ENCODE results near the gene NPLOC4. TPM values are rescaled to one million over a fixed set of nuclear protein-coding genes. Genes with fewer than 3 reads are reported as not detected.

NPLOC4 gene
- total and polyA plus RNA-seq, 4 donors, result 23.5 to 67.4 (median 50.6) TPM

DNA sequence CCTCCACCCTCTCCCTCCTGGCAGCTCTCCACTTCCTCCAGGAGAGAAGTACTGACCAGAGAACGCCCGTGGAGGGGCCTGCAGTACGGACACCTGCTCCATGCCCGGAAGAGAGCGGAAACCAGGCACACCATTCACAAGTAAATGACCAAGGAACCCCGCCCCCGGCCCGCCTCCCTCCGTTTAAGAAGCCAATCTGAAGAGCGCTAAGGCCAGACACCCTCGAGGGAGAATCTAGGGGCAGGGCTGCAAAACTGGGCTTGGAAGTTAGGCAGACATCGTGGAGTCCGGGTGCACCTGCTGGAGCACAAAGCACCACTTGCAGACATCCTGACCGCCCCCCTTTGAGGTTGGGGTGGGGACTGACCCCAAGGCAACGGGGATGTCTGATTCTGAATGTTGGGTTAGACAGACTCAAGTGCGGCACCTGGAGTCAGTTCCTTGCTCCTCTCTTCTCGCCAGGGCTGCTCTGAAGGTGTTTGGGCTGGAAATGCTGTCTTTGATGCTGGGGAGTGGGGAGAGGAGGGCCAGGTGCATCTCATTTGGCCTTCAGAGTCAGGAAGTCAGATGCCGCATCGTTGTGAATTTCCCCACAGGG lies 83.8 kb downstream of the NPLOC4 start:
- peaks cover 5 to 36% (median 31%) of the 10 kb centered on the region in 4 donors for H3K4me1 ChIP-seq (ENCODE audit: control insufficient read depth in 4 of 4, insufficient read depth in 4 of 4, low read length in 3 of 4)
- 13% methylated on average over 19 of the region's 19 CpGs for whole genome bisulfite sequencing
- peak overlapping the region; percentile 85 to 86 for H3K27ac ChIP-seq (ENCODE audit: low read depth in 1 of 2, low read length in 2 of 2)
- H3K36me3 ChIP-seq (ENCODE audit: control insufficient read depth in 4 of 4, insufficient read depth in 3 of 4, low read depth in 1 of 4, low read length in 3 of 4), result peaks cover 0 to 24% (median 3%) of the 10 kb centered on the region in 4 donors
- H3K9me3 ChIP-seq (ENCODE audit: control insufficient read depth in 4 of 4, low read length in 3 of 4), result no peaks in the 10 kb centered on the region
- peak overlapping the region; percentile 77 to 97 (median 94) for H3K4me3 ChIP-seq (ENCODE audit: low read depth in 1 of 3, low read length in 3 of 3)
- H3K27me3 ChIP-seq (ENCODE audit: control insufficient read depth in 4 of 4, insufficient read depth in 4 of 4, low read length in 3 of 4), result no peaks in the 10 kb centered on the region
- TF ChIP-seq, protein P1, sequence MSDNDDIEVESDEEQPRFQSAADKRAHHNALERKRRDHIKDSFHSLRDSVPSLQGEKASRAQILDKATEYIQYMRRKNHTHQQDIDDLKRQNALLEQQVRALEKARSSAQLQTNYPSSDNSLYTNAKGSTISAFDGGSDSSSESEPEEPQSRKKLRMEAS (IDR thresholded peaks at IDR 0.05), result no peak
- TF ChIP-seq FOXA1 (IDR thresholded peaks at IDR 0.05), result no peak
- TF ChIP-seq FOXA2 (IDR thresholded peaks at IDR 0.05), result no peak
- TF ChIP-seq, protein P2, sequence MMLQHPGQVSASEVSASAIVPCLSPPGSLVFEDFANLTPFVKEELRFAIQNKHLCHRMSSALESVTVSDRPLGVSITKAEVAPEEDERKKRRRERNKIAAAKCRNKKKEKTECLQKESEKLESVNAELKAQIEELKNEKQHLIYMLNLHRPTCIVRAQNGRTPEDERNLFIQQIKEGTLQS (IDR thresholded peaks at IDR 0.05), result no peak
- TF ChIP-seq TAF1 (conservative IDR thresholded peaks at IDR 0.05), result no peak
- TF ChIP-seq YY1 (IDR thresholded peaks at IDR 0.05), result no peak
- no peak for TF ChIP-seq RXRA (IDR thresholded peaks at IDR 0.05)
- peak overlapping the region in 1 of 2 donors; percentile 17 for H3K9ac ChIP-seq (ENCODE audit: low read depth in 1 of 2, low read length in 2 of 2)
- peak; percentile 69 for DNase-seq (ENCODE audit: low spot score)

DNA sequence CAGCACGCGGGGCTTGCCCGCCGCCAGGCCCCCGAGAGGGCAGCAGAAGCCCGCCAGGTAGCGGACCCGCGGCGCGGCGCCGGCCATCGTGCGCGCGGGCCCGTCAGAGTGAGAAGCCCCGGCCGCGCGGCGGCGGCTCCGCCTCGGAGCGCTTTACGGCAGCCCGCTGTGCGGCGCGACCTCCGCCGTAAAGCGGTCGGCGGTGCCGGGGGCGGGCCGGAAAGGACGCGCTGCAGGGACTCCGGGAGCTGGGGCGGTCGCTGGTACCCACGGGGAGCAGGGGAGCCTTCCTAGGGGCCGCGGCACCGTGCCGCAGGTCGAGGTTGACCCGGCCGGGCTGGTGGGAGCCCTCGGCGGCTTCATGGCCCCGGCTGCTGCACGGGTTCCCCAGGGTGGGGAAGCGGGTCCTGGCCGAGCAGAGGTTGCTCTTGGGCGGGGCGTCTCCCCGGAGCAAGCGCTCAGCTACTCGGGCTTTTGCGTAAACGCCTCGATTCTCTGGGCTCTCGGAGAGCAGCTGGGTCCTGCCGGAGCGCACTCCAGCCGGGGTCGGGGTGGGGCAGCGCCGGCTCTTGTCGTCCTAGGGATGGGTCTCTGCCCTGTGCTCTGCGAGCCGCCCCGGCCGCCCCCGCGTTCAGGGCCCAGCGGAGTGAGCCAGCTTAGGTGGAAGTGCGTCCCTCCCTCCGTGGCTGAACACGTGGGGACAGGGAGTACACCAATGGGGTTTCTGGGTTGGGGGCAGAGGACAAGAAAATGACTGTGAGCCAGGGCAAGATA lies 84.5 kb downstream of the NPLOC4 start, which contains the start of gene FAAP100:
Gene FAAP100 (minus strand): TSS at position 110 of the 774 bp plus-strand sequence. CDS start 23 bp downstream, at position 87.
- WGBS, result under 1% methylated on average over 85 of the region's 85 CpGs
- peak; percentile 8 for TF ChIP-seq YY1 (IDR thresholded peaks at IDR 0.05)
- peak; percentile 52 to 61 for TF ChIP-seq EGR1 (IDR thresholded peaks at IDR 0.05; ENCODE audit: low read depth in 2 of 2)
- TF ChIP-seq, protein P2 (IDR thresholded peaks at IDR 0.05), result no peak
- TF ChIP-seq GABPA (IDR thresholded peaks at IDR 0.05 in 1 of 2, conservative IDR thresholded peaks at IDR 0.05 in 1 of 2), result peak in 1 of 2 donors; percentile 83
- TF ChIP-seq, protein P3, sequence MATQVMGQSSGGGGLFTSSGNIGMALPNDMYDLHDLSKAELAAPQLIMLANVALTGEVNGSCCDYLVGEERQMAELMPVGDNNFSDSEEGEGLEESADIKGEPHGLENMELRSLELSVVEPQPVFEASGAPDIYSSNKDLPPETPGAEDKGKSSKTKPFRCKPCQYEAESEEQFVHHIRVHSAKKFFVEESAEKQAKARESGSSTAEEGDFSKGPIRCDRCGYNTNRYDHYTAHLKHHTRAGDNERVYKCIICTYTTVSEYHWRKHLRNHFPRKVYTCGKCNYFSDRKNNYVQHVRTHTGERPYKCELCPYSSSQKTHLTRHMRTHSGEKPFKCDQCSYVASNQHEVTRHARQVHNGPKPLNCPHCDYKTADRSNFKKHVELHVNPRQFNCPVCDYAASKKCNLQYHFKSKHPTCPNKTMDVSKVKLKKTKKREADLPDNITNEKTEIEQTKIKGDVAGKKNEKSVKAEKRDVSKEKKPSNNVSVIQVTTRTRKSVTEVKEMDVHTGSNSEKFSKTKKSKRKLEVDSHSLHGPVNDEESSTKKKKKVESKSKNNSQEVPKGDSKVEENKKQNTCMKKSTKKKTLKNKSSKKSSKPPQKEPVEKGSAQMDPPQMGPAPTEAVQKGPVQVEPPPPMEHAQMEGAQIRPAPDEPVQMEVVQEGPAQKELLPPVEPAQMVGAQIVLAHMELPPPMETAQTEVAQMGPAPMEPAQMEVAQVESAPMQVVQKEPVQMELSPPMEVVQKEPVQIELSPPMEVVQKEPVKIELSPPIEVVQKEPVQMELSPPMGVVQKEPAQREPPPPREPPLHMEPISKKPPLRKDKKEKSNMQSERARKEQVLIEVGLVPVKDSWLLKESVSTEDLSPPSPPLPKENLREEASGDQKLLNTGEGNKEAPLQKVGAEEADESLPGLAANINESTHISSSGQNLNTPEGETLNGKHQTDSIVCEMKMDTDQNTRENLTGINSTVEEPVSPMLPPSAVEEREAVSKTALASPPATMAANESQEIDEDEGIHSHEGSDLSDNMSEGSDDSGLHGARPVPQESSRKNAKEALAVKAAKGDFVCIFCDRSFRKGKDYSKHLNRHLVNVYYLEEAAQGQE (IDR thresholded peaks at IDR 0.05), result peak; percentile 14
- no peak for TF ChIP-seq NR2F2 (IDR thresholded peaks at IDR 0.05)
- TF ChIP-seq FOXA2 (IDR thresholded peaks at IDR 0.05), result no peak
- H3K9ac ChIP-seq (ENCODE audit: low read depth in 1 of 2, low read length in 2 of 2), result peak within 1 kb of the TSS; percentile 17 to 38
- H3K27ac ChIP-seq (ENCODE audit: low read depth in 1 of 2, low read length in 2 of 2), result peak within 1 kb of the TSS; percentile 85 to 86
- peak; percentile 84 for DNase-seq (ENCODE audit: low spot score)
- H3K27me3 ChIP-seq (ENCODE audit: control insufficient read depth in 4 of 4, insufficient read depth in 4 of 4, low read length in 3 of 4), result no peaks in the 10 kb centered on the region
- H3K36me3 ChIP-seq (ENCODE audit: control insufficient read depth in 4 of 4, insufficient read depth in 3 of 4, low read depth in 1 of 4, low read length in 3 of 4), result peaks cover 0 to 24% (median 6%) of the 10 kb centered on the region in 4 donors
- H3K9me3 ChIP-seq (ENCODE audit: control insufficient read depth in 4 of 4, low read length in 3 of 4), result no peaks in the 10 kb centered on the region
- H3K4me1 ChIP-seq (ENCODE audit: control insufficient read depth in 4 of 4, insufficient read depth in 4 of 4, low read length in 3 of 4), result peaks cover 5 to 38% (median 31%) of the 10 kb centered on the region in 4 donors
- peak within 1 kb of the TSS; percentile 77 to 97 (median 94) for H3K4me3 ChIP-seq (ENCODE audit: low read depth in 1 of 3, low read length in 3 of 3)
